HL-60 (cell line): ENCODE results near the gene LOC101059915.
"Not testable (repeated sequence)": the region's sequence is repeated elsewhere in the genome, so short reads cannot be mapped to it uniquely, and the experiment has no call there.

Source experiments
- DNase-seq, 2 experiments: peaks; one replicate each; pipeline ENCODE4 v3.0.0-alpha.2; 2010 to 2020; ENCODE audit warnings: low read depth in 1 of 2, low spot score in 1 of 2
- H3K27ac ChIP-seq: fragments of 250-450 bp; sonication (Bioruptor Pico); replicated peaks from 2 replicates; pipeline ENCODE4 v1.5.1; 2020; ENCODE audit warnings: mild to moderate bottlenecking, moderate library complexity
- H3K27me3 ChIP-seq: fragments of 250-450 bp; sonication (Bioruptor Pico); 2 replicates; pipeline ENCODE4 v1.5.1; 2021; ENCODE audit warnings: mild to moderate bottlenecking, moderate library complexity; ENCODE audit not compliant: insufficient read depth, poor library complexity, severe bottlenecking
- H3K4me3 ChIP-seq: replicated peaks from 2 replicates; pipeline ENCODE4 v1.5.1; 2011; ENCODE audit warnings: mild to moderate bottlenecking, control low read depth, low read length; ENCODE audit not compliant: insufficient read depth
- POLR2AphosphoS5 ChIP-seq: IDR thresholded peaks from 2 replicates; pipeline ENCODE4 v1.6.1; 2012; ENCODE audit warnings: low read depth
- TF ChIP-seq, protein P1 (sequence below): IDR thresholded peaks from 2 replicates; pipeline ENCODE4 v1.6.1; 2012; ENCODE audit warnings: low read depth; ENCODE audit not compliant: insufficient replicate concordance

The LOC101059915 gene

GRCh38 chrX:71679575-71680207 is 12.3 kb downstream of the LOC101059915 start:
- DNase-seq = peak in 1 of 2 experiments; percentile 0
- Histone ChIP-seq H3K27me3 (no peaks in the 10 kb centered on the region), H3K4me3 (no peak overlapping the region), H3K27ac (no peak overlapping the region)
- TF ChIP-seq, protein P1, sequence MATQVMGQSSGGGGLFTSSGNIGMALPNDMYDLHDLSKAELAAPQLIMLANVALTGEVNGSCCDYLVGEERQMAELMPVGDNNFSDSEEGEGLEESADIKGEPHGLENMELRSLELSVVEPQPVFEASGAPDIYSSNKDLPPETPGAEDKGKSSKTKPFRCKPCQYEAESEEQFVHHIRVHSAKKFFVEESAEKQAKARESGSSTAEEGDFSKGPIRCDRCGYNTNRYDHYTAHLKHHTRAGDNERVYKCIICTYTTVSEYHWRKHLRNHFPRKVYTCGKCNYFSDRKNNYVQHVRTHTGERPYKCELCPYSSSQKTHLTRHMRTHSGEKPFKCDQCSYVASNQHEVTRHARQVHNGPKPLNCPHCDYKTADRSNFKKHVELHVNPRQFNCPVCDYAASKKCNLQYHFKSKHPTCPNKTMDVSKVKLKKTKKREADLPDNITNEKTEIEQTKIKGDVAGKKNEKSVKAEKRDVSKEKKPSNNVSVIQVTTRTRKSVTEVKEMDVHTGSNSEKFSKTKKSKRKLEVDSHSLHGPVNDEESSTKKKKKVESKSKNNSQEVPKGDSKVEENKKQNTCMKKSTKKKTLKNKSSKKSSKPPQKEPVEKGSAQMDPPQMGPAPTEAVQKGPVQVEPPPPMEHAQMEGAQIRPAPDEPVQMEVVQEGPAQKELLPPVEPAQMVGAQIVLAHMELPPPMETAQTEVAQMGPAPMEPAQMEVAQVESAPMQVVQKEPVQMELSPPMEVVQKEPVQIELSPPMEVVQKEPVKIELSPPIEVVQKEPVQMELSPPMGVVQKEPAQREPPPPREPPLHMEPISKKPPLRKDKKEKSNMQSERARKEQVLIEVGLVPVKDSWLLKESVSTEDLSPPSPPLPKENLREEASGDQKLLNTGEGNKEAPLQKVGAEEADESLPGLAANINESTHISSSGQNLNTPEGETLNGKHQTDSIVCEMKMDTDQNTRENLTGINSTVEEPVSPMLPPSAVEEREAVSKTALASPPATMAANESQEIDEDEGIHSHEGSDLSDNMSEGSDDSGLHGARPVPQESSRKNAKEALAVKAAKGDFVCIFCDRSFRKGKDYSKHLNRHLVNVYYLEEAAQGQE = no peak
- TF ChIP-seq POLR2AphosphoS5 = no peak

DNA sequence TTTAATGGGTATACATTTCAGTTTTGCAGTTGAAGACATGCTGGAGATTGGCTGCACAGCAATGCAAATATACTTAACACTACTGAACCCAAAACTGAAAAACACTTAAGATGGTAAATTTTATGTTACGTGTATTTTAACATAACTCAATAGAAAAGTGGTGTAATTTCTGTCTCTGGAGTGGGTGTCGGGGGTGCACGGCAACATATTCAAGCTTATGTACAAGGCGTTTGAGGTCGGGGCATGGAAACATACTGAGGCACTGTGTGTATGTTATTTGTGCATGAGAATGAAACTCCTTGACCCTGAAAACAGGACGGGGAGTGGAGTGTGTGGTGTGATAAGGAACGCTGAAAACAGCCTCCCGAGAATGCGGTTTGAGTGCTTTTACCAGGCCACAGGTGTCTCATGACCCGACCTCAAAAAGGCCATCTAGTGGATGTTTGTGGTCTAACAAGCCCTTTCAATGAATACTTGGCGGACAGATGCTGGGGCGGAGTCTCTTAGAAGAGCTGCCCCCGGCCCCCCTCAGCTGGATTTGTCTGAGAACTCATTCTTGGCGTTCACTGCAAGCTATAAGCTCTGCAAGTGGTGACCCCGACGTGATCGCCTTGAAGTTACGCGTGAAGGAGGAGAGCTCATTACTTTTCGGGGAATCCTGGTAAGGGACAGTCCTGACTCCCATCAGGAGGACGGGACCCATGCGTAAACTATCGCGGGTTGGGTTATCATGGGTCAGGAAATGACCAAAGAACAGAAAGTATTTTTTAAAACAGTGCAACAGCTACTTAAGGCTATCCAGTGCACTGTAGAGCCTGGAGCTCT is 29.5 kb downstream of the LOC101059915 start:
- not testable (repeated sequence) for H3K27ac ChIP-seq, H3K4me3 ChIP-seq, H3K27me3 ChIP-seq, DNase-seq

- not testable (repeated sequence) for H3K27me3 ChIP-seq, H3K27ac ChIP-seq, H3K4me3 ChIP-seq, DNase-seq
Measured at GRCh38 chrX:71697466-71698298, 30.3 kb downstream of the LOC101059915 start.

- H3K4me3 ChIP-seq, H3K27ac ChIP-seq, DNase-seq, H3K27me3 ChIP-seq: not testable (repeated sequence)
Measured at GRCh38 chrX:71698299-71699022, 31.1 kb downstream of the LOC101059915 start.

DNA sequence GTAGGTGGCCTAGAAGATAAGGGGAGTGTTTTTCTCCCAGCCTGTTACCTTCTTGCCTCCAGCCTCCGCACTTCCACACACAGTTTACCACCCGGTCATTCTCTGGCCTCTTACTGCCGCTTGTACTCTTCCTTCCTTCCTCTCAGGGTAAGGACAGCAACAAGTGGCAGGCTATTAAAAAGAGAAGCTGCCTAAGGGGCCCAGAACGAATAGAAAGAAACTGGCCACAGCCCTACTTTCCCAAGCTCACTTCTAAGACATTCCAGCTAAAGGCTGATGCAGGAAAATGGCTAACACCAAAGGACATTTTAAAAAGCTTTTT is 31.6 kb downstream of the LOC101059915 start:
- not testable (repeated sequence) for DNase-seq, H3K27ac ChIP-seq, H3K4me3 ChIP-seq, H3K27me3 ChIP-seq

- not testable (repeated sequence) for H3K4me3 ChIP-seq, H3K27me3 ChIP-seq, DNase-seq, H3K27ac ChIP-seq
Measured at GRCh38 chrX:71702853-71703252, 35.5 kb downstream of the LOC101059915 start.

DNA sequence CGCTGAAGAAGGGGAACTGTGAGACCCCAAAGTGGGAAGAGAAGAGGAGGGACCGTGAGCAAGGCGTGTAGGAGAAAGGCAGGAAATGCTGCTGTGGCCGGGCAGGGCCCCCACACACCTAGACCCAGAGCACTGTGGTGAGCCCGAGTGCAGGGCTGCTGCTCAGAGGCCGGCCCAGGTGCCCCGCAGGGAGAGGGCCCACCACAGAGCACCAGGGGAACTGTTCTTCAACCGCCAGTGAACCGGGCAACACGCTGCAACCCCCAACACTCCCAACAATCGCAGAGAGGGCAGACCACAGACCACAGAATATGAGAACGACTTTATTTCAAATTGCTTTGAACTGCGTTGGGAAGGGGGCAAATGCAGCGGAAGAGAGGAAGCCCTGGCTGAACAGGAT is 46.7 kb downstream of the LOC101059915 start:
- not testable (repeated sequence) for H3K27me3 ChIP-seq, H3K4me3 ChIP-seq, DNase-seq, H3K27ac ChIP-seq

- H3K27ac ChIP-seq, DNase-seq, H3K27me3 ChIP-seq, H3K4me3 ChIP-seq: not testable (repeated sequence)
Measured at GRCh38 chrX:71715551-71715950, 48.2 kb downstream of the LOC101059915 start.

GRCh38 chrX:71716323-71716722 is 49.0 kb downstream of the LOC101059915 start:
- H3K4me3 ChIP-seq, DNase-seq: not testable (repeated sequence)

GRCh38 chrX:71718185-71718584 is 50.8 kb downstream of the LOC101059915 start, which contains the start of gene CXorf49:
CXorf49 (minus strand) TSS chrX:71718285; CDS start chrX:71718151, 134 bp downstream.
- H3K27me3 ChIP-seq, H3K4me3 ChIP-seq, H3K27ac ChIP-seq, DNase-seq: not testable (repeated sequence)

More at GRCh38 chrX:71716323-71716722, 49.0 kb downstream of the LOC101059915 start:
- not testable (repeated sequence) for H3K27me3 ChIP-seq, H3K27ac ChIP-seq

GRCh38 chrX:71719195-71719594 is 51.8 kb downstream of the LOC101059915 start:
- not testable (repeated sequence) for H3K27me3 ChIP-seq, DNase-seq, H3K4me3 ChIP-seq, H3K27ac ChIP-seq

DNA sequence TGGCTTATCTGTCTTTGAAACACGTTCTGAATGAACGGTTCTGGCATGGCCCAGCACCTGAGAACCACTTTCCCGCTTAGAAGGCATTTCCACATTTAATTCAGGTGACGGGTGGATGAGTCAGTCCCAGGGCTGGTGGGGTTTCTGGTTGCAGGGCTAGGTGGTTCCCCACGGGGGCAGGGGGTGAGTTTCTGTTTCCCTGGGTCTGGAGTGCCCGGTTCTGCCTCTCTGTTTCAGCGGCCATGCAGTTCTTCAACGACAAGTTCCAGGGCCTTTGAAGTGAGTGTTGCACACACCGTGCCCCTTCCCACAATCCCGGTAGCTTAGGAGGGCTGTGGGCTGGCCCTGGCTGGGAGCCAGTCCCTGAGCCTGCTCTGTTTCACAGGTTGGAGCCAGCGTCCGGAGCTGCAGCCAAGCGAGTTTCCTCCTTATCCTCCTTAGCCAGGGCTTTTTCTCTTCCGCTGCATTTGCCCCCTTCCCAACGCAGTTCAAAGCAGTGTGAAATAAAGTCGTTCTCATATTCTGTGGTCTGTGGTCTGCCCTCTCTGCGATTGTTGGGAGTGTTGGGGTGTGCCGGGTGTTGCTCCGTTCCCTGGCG is 53.0 kb downstream of the LOC101059915 start:
- not testable (repeated sequence) for DNase-seq, H3K4me3 ChIP-seq, H3K27ac ChIP-seq, H3K27me3 ChIP-seq
